Hepatocyte (in vitro differentiated cells): ENCODE measurements around the gene SPATA2. TPM values are rescaled to one million over a fixed set of nuclear protein-coding genes. Genes with fewer than 3 reads are reported as not detected.

Experiments used
- DNase-seq: peaks from one replicate; pipeline ENCODE4 v3.0.0-alpha.2; 2016; ENCODE audit warnings: low spot score
- H2AFZ ChIP-seq: fragments of 200-600 bp; sonication (generic); 2 replicates; pipeline ENCODE4 v1.6.0; 2016; ENCODE audit warnings: antibody characterized with exemption, mild to moderate bottlenecking
- H3K27ac ChIP-seq: fragments of 200-600 bp; sonication (generic); 2 replicates; pipeline ENCODE4 v1.5.1; 2016; ENCODE audit warnings: mild to moderate bottlenecking
- H3K27me3 ChIP-seq: fragments of 200-600 bp; sonication (generic); 2 replicates; pipeline ENCODE4 v1.6.1; 2016
- H3K36me3 ChIP-seq: fragments of 200-600 bp; sonication (generic); replicated peaks from 2 replicates; pipeline ENCODE4 v1.5.1; 2016; ENCODE audit warnings: low read depth; ENCODE audit not compliant: insufficient read depth
- H3K4me1 ChIP-seq: fragments of 200-600 bp; sonication (generic); 2 replicates; pipeline ENCODE4 v1.5.1; 2016; ENCODE audit warnings: mild to moderate bottlenecking, moderate library complexity; ENCODE audit not compliant: insufficient read depth
- H3K4me2 ChIP-seq: fragments of 200-600 bp; sonication (generic); 2 replicates; pipeline ENCODE4 v1.6.0; 2016
- H3K4me3 ChIP-seq: fragments of 200-600 bp; sonication (generic); 2 replicates; pipeline ENCODE4 v1.5.1; 2016; ENCODE audit warnings: mild to moderate bottlenecking
- H3K79me2 ChIP-seq: fragments of 200-600 bp; sonication (generic); 2 replicates; pipeline ENCODE4 v1.6.0; 2017; ENCODE audit warnings: mild to moderate bottlenecking
- H3K9me2 ChIP-seq: fragments of 200-600 bp; sonication (generic); replicated peaks from 2 replicates; pipeline ENCODE4 v1.6.0; 2017; ENCODE audit warnings: mild to moderate bottlenecking; ENCODE audit not compliant: insufficient read depth
- H3K9me3 ChIP-seq: fragments of 200-600 bp; sonication (generic); 2 replicates; pipeline ENCODE4 v1.5.1; 2016; ENCODE audit warnings: low read depth, mild to moderate bottlenecking
- H4K20me1 ChIP-seq: fragments of 200-600 bp; sonication (generic); 2 replicates; pipeline ENCODE4 v1.6.0; 2016; ENCODE audit warnings: mild to moderate bottlenecking; ENCODE audit not compliant: insufficient read depth, poor library complexity, severe bottlenecking
- CTCF ChIP-seq: fragments of 200-600 bp; sonication (generic); IDR thresholded peaks from 2 replicates; pipeline ENCODE4 v1.5.1; 2016; ENCODE audit warnings: antibody characterized with exemption, mild to moderate bottlenecking; ENCODE audit not compliant: poor library complexity
- EZH2 ChIP-seq: fragments of 200-600 bp; sonication (generic); IDR thresholded peaks from 2 replicates; pipeline ENCODE4 v1.6.1; 2016; ENCODE audit warnings: antibody characterized with exemption, mild to moderate bottlenecking, borderline replicate concordance
- EZH2phosphoT487 ChIP-seq: fragments of 200-600 bp; sonication (generic); IDR thresholded peaks from one replicate; pipeline ENCODE4 v1.6.1; 2018; ENCODE audit warnings: antibody characterized with exemption, mild to moderate bottlenecking, low read depth, moderate library complexity; ENCODE audit not compliant: unreplicated experiment, severe bottlenecking
- WGBS: methylation state at CpG from one replicate; pipeline ENCODE4 v1.1.6; 2016; ENCODE audit warnings: low lambda C conversion rate; ENCODE audit errors: missing lambda C conversion rate; 5-methylcytosine and 5-hydroxymethylcytosine counted together
- polyA plus RNA-seq: library from polyadenylated mRNA; unstranded; fragments of >200 nt; fragmentation: Nextera tagmentation; extraction: Ambion mirVana; gene quantifications from 2 replicates; pipeline ENCODE4 v1.2.1, GENCODE V29; 2016
- total RNA-seq: library from RNA; depleted of rRNA; stranded (reverse); fragments of >200 nt; gene quantifications from 2 replicates; pipeline ENCODE4 v1.2.3, GENCODE V29; 2014

SPATA2 gene
- total and polyA plus RNA-seq, 2 experiments from 2014 or later = 5.9 to 9.6 TPM

GRCh38 chr20:49882171-49882970, 33.0 kb downstream of the SPATA2 start:
- no peaks in the 10 kb centered on the region for H3K36me3 ChIP-seq
- H4K20me1 ChIP-seq = no peaks in the 10 kb centered on the region
- H3K27ac ChIP-seq = no peak overlapping the region
- H3K4me1 ChIP-seq = no peaks in the 10 kb centered on the region
- no peak overlapping the region for H3K4me2 ChIP-seq
- no peaks in the 10 kb centered on the region for H3K9me2 ChIP-seq
- H3K4me3 ChIP-seq = no peak overlapping the region
- no peak overlapping the region for H2AFZ ChIP-seq
- no peaks in the 10 kb centered on the region for H3K9me3 ChIP-seq
- H3K79me2 ChIP-seq = no peaks in the 10 kb centered on the region
- WGBS = 95% methylated on average over 26 of the region's 29 CpGs
- TF ChIP-seq EZH2 (no peak), EZH2phosphoT487 (no peak), CTCF (no peak)
- DNase-seq = no peak
- no peaks in the 10 kb centered on the region for H3K27me3 ChIP-seq

GRCh38 chr20:49880724-49881445, 34.4 kb downstream of the SPATA2 start:
- Histone ChIP-seq H3K4me3 (no peak overlapping the region), H3K27me3 (no peaks in the 10 kb centered on the region), H3K27ac (no peak overlapping the region), H3K9me3 (no peaks in the 10 kb centered on the region), H2AFZ (no peak overlapping the region), H3K9me2 (no peaks in the 10 kb centered on the region), H4K20me1 (no peaks in the 10 kb centered on the region), H3K4me1 (no peaks in the 10 kb centered on the region), H3K36me3 (no peaks in the 10 kb centered on the region), H3K79me2 (no peaks in the 10 kb centered on the region), H3K4me2 (no peak overlapping the region)
- DNase-seq = no peak
- TF ChIP-seq EZH2 (no peak), CTCF (no peak), EZH2phosphoT487 (no peak)
- 96% methylated on average over 15 of the region's 15 CpGs for WGBS

- Histone ChIP-seq H3K27me3 (no peaks in the 10 kb centered on the region), H3K36me3 (no peaks in the 10 kb centered on the region), H2AFZ (no peak overlapping the region), H3K4me2 (no peak overlapping the region), H3K79me2 (no peaks in the 10 kb centered on the region), H3K4me1 (peaks cover 2% of the 10 kb centered on the region), H4K20me1 (no peaks in the 10 kb centered on the region), H3K4me3 (no peak overlapping the region), H3K9me3 (no peaks in the 10 kb centered on the region), H3K9me2 (no peaks in the 10 kb centered on the region), H3K27ac (no peak overlapping the region)
- no peak for DNase-seq
- 80% methylated on average over 3 of the region's 3 CpGs for WGBS
- TF ChIP-seq CTCF (no peak), EZH2phosphoT487 (no peak), EZH2 (no peak)
These were observed 35.2 kb downstream of the SPATA2 start for GRCh38 chr20:49880177-49880576.
